DOHH2 (cell line): Measurements from ENCODE around the gene C2CD4B.

Experiments used
- H3F3A ChIP-seq: fragments of 200-600 bp; sonication (generic), shearing (Covaris generic); 2 replicates; pipeline ENCODE4 v1.6.0; 2016; ENCODE audit warnings: antibody characterized with exemption, mild to moderate bottlenecking; ENCODE audit not compliant: control insufficient read depth, insufficient read depth
- H3K27ac ChIP-seq: fragments of 200-600 bp; sonication (generic); 2 replicates; pipeline ENCODE4 v1.5.1; 2014; ENCODE audit warnings: low read depth, mild to moderate bottlenecking, low read length, moderate library complexity
- H3K27me3 ChIP-seq: fragments of 200-600 bp; sonication (generic); 2 replicates; pipeline ENCODE4 v1.6.1; 2014; ENCODE audit warnings: mild to moderate bottlenecking, low read length, mixed read lengths; ENCODE audit not compliant: control insufficient read depth
- H3K36me3 ChIP-seq: fragments of 200-600 bp; sonication (generic); 2 replicates; pipeline ENCODE4 v1.6.1; 2014; ENCODE audit warnings: mild to moderate bottlenecking, low read length, moderate library complexity, mixed read lengths; ENCODE audit not compliant: control insufficient read depth
- H3K4me1 ChIP-seq: fragments of 200-600 bp; sonication (generic); 2 replicates; pipeline ENCODE4 v1.6.1; 2014; ENCODE audit warnings: mild to moderate bottlenecking, low read length, mixed read lengths; ENCODE audit not compliant: control insufficient read depth
- H3K4me2 ChIP-seq: fragments of 200-600 bp; sonication (generic); 2 replicates; pipeline ENCODE4 v1.6.0; 2014; ENCODE audit warnings: mild to moderate bottlenecking, low read length, moderate library complexity
- H3K4me3 ChIP-seq: fragments of 200-600 bp; sonication (generic); 2 replicates; pipeline ENCODE4 v1.5.1; 2014; ENCODE audit warnings: mild to moderate bottlenecking, low read length, mixed read lengths
- H3K79me2 ChIP-seq: fragments of 200-600 bp; sonication (generic); 2 replicates; pipeline ENCODE4 v1.6.1; 2014; ENCODE audit warnings: mild to moderate bottlenecking, low read length, mixed read lengths; ENCODE audit not compliant: control insufficient read depth
- H3K9me2 ChIP-seq: fragments of 200-600 bp; sonication (generic); replicated peaks from 2 replicates; pipeline ENCODE4 v1.6.1; 2014; ENCODE audit warnings: mild to moderate bottlenecking, low read length, mixed read lengths; ENCODE audit not compliant: control insufficient read depth
- H3K9me3 ChIP-seq: fragments of 200-600 bp; sonication (generic); 2 replicates; pipeline ENCODE4 v1.6.1; 2014; ENCODE audit warnings: antibody characterized with exemption, low read length, mixed read lengths; ENCODE audit not compliant: control insufficient read depth, insufficient read depth
- H4K20me1 ChIP-seq: fragments of 200-600 bp; sonication (generic); 2 replicates; pipeline ENCODE4 v1.6.0; 2014; ENCODE audit warnings: low read depth, mild to moderate bottlenecking, antibody characterized with exemption, low read length, moderate library complexity; ENCODE audit not compliant: control insufficient read depth, insufficient read depth
- EZH2phosphoT487 ChIP-seq: fragments of 200-600 bp; sonication (generic); IDR thresholded peaks from 2 replicates; pipeline ENCODE4 v1.6.1; 2017; ENCODE audit warnings: borderline replicate concordance, mild to moderate bottlenecking, antibody characterized with exemption, low read length, moderate library complexity, mixed read lengths
- TF ChIP-seq, protein P1 (sequence below): fragments of 200-600 bp; sonication (generic); IDR thresholded peaks from one replicate; pipeline ENCODE4 v1.5.1; 2014; ENCODE audit warnings: antibody characterized with exemption, mild to moderate bottlenecking, low read depth, low read length; ENCODE audit not compliant: poor library complexity, severe bottlenecking

C2CD4B gene

DNA sequence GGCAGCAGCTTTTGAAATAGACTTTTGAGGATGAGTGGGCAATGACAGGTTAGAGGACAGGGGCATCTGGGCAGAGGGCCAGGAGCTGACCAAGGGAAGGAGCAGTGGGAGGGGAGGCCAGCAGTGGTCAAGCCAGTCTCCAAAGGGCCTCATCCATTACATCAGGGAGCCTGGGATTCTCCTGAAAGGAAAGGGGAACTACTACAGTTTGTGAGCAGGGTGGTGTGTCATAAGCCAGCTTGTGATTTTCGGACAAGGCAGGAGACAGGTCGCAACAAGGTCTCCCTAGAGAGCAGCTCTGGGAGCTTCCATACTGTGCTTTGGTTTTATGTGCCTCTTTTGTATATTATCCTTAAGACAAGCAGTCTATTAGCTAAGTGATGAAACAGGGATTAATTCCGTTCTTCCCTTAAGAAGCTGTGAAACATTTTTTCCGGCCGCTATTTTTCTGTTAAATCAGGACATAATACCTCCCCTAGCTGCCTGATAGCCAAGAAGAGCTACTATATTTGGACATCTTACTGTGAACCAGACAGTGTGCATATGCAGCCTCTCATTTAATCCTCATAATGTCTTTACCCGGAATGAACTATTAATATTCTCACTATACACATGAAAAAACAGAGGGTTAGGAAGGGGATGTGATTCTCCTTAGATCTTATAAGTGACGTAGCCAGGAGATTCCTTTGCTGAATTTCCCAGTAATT is 46.4 kb downstream of the C2CD4B start:
- H3K4me1 ChIP-seq, result peaks cover 6% of the 10 kb centered on the region
- no peaks in the 10 kb centered on the region for H3F3A ChIP-seq
- no peaks in the 10 kb centered on the region for H3K36me3 ChIP-seq
- H3K27me3 ChIP-seq, result peaks cover 12% of the 10 kb centered on the region
- H3K9me3 ChIP-seq, result no peaks in the 10 kb centered on the region
- H3K9me2 ChIP-seq, result no peaks in the 10 kb centered on the region
- H3K4me3 ChIP-seq, result no peak overlapping the region
- no peaks in the 10 kb centered on the region for H3K79me2 ChIP-seq
- no peak overlapping the region; the same call in 1 of the 2 replicates for H3K4me2 ChIP-seq
- no peaks in the 10 kb centered on the region for H4K20me1 ChIP-seq
- TF ChIP-seq EZH2phosphoT487, result no peak
- TF ChIP-seq, protein P1, sequence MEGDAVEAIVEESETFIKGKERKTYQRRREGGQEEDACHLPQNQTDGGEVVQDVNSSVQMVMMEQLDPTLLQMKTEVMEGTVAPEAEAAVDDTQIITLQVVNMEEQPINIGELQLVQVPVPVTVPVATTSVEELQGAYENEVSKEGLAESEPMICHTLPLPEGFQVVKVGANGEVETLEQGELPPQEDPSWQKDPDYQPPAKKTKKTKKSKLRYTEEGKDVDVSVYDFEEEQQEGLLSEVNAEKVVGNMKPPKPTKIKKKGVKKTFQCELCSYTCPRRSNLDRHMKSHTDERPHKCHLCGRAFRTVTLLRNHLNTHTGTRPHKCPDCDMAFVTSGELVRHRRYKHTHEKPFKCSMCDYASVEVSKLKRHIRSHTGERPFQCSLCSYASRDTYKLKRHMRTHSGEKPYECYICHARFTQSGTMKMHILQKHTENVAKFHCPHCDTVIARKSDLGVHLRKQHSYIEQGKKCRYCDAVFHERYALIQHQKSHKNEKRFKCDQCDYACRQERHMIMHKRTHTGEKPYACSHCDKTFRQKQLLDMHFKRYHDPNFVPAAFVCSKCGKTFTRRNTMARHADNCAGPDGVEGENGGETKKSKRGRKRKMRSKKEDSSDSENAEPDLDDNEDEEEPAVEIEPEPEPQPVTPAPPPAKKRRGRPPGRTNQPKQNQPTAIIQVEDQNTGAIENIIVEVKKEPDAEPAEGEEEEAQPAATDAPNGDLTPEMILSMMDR, result no peak
- no peak overlapping the region for H3K27ac ChIP-seq

DNA sequence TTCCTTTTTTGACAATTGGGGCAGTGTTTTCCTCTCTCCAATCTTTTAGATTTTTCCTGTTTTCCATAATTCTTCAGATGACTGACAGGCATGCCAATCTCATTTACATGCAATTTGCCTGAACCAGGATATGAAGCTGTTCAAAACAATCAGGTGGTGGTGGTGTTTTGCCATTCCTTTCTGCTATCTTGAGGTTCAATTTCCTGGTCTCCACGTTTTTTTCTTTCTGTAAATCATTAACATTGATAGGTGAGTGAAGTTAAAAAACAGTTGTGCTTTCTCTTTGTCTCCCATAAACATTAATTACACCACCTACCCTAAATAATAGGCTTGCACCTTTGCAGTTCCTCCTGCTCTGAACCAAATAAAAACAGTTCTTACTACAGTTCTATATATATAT is 49.2 kb downstream of the C2CD4B start:
- Histone ChIP-seq H3K36me3 (no peaks in the 10 kb centered on the region), H3K27me3 (peaks cover 12% of the 10 kb centered on the region), H3F3A (no peaks in the 10 kb centered on the region), H3K27ac (no peak overlapping the region), H3K9me2 (no peaks in the 10 kb centered on the region), H4K20me1 (no peaks in the 10 kb centered on the region), H3K9me3 (no peaks in the 10 kb centered on the region), H3K4me3 (no peak overlapping the region), H3K79me2 (no peaks in the 10 kb centered on the region), H3K4me1 (peaks cover 5% of the 10 kb centered on the region), H3K4me2 (no peak overlapping the region)
- TF ChIP-seq EZH2phosphoT487, result no peak
- TF ChIP-seq, protein P1, result no peak
